ENCODE measurements around the gene TPST2. TPM values are rescaled to one million over a fixed set of nuclear protein-coding genes. Genes with fewer than 3 reads are reported as not detected.

TPST2 gene
- total and polyA plus RNA-seq, 2 of the 4 experiments (the other 2 are of a cell fraction), result 42.5 to 63.6 TPM

DNA sequence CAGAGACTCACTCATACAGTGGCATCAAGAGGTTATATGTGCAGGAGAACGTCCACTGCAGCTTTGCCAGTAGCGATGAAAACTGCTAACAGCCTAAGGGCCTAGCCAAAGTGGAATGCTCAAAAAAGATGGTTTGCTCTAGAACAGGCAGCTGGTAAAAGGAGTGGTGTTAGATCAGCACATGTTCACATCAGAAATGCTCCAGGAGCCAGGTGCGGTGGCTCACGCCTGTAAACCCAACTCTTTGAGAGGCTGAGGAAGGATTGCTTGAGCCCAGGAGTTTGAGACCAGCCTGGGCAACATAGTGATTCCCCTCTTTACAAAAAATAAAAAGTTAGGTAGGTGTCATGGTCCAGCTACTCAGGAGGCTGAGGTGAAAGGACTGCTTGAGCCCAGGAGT lies 67.3 kb downstream of the TPST2 start:
- no peak for DNase-seq
- Histone ChIP-seq H2BK120ac (ENCODE audit: low read depth, low read length) (no peak overlapping the region), H3K27me3 (ENCODE audit: control insufficient read depth, insufficient read depth, low read length) (no peaks in the 10 kb centered on the region), H4K8ac (ENCODE audit: low read depth in 2 of 2, low read length in 2 of 2) (no peak overlapping the region), H2AFZ (replicated peaks; ENCODE audit: low read length, poor library complexity) (no peak overlapping the region), H3K9me3 (ENCODE audit: control insufficient read depth, insufficient read depth, low read length) (no peaks in the 10 kb centered on the region), H2BK15ac (ENCODE audit: low read depth, low read length) (no peak overlapping the region), H2AK9ac (replicated peaks; ENCODE audit: low read depth, low read length, poor library complexity) (no peak overlapping the region), H2BK5ac (ENCODE audit: low read depth, low read length, poor library complexity, severe bottlenecking) (no peak overlapping the region), H4K20me1 (ENCODE audit: insufficient read depth, low read length) (no peaks in the 10 kb centered on the region), H3K56ac (ENCODE audit: extremely low read depth, insufficient read depth, low read length) (no peak overlapping the region), H2AK5ac (ENCODE audit: low read depth, low read length) (no peak overlapping the region), H3K18ac (ENCODE audit: low read depth, low read length) (no peak overlapping the region), H3K4ac (ENCODE audit: low read depth, low read length) (no peak overlapping the region), H3K4me2 (ENCODE audit: low read depth, low read length) (no peak overlapping the region), H3K9me1 (ENCODE audit: insufficient read depth, low read length) (no peaks in the 10 kb centered on the region), H3K14ac (replicated peaks; ENCODE audit: low read depth, low read length) (no peak overlapping the region), H3K9ac (ENCODE audit: low read depth, low read length) (no peak overlapping the region), H3K27ac (ENCODE audit: insufficient read depth, low read length) (no peak overlapping the region), H3K36me3 (ENCODE audit: control insufficient read depth, insufficient read depth, low read length) (peaks cover 11% of the 10 kb centered on the region), H3K4me3 (ENCODE audit: insufficient read depth, low read depth, low read length) (no peak overlapping the region), H3K79me1 (ENCODE audit: low read depth in 1 of 2, low read length in 2 of 2) (no peaks in the 10 kb centered on the region), H2BK20ac (ENCODE audit: low read depth, low read length) (no peak overlapping the region), H4K5ac (ENCODE audit: low read depth, low read length) (no peak overlapping the region), H3K4me1 (ENCODE audit: control insufficient read depth, insufficient read depth, low read length) (no peaks in the 10 kb centered on the region), H4K91ac (ENCODE audit: insufficient read depth, low read depth, low read length) (no peak overlapping the region), H3K23ac (ENCODE audit: low read depth, low read length) (no peak overlapping the region)
- POLR2A ChIA-PET (ENCODE audit: unreplicated experiment), result interaction anchor here (1.0 kb wide), 1 partner anchor 23 kb away, joined by 5 read pairs; no protein-coding TSS in a partner anchor
- in situ Hi-C loops (cut with MboI; ENCODE audit: low sequenced_read_pairs) (no loop called here), dilution Hi-C loops (cut with HindIII; ENCODE audit: low sequenced_read_pairs, unreplicated experiment) (no loop called here), intact Hi-C loops (cut with micrococcal nuclease) (no loop called here)
- TF ChIP-seq, protein P1, sequence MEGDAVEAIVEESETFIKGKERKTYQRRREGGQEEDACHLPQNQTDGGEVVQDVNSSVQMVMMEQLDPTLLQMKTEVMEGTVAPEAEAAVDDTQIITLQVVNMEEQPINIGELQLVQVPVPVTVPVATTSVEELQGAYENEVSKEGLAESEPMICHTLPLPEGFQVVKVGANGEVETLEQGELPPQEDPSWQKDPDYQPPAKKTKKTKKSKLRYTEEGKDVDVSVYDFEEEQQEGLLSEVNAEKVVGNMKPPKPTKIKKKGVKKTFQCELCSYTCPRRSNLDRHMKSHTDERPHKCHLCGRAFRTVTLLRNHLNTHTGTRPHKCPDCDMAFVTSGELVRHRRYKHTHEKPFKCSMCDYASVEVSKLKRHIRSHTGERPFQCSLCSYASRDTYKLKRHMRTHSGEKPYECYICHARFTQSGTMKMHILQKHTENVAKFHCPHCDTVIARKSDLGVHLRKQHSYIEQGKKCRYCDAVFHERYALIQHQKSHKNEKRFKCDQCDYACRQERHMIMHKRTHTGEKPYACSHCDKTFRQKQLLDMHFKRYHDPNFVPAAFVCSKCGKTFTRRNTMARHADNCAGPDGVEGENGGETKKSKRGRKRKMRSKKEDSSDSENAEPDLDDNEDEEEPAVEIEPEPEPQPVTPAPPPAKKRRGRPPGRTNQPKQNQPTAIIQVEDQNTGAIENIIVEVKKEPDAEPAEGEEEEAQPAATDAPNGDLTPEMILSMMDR (conservative IDR thresholded peaks at IDR 0.05; ENCODE audit: low read depth, low read length), result no peak
- TF ChIP-seq RAD21 (IDR thresholded peaks at IDR 0.05; ENCODE audit: low read length), result no peak
- no peak for TF ChIP-seq NFE2L2 (IDR thresholded peaks at IDR 0.05; ENCODE audit: low read depth, low read length)
- TF ChIP-seq MAFK (IDR thresholded peaks at IDR 0.05; ENCODE audit: low read depth, low read length), result no peak
- no peak for TF ChIP-seq BHLHE40 (IDR thresholded peaks at IDR 0.05; ENCODE audit: low read depth, low read length)
- no peak for TF ChIP-seq CEBPB (IDR thresholded peaks at IDR 0.05; ENCODE audit: low read depth, low read length)
- TF ChIP-seq MXI1 (IDR thresholded peaks at IDR 0.05; ENCODE audit: borderline replicate concordance, low read depth, low read length), result no peak
- no peak for TF ChIP-seq CHD1 (IDR thresholded peaks at IDR 0.05; ENCODE audit: low read depth, low read length)
- TF ChIP-seq FOS (IDR thresholded peaks at IDR 0.05; ENCODE audit: low read depth, low read length), result no peak
- no TSS peak for BruUV-seq (replicated peaks)
- CTCF ChIA-PET, result no interaction called here
- no peak for ATAC-seq (ENCODE audit: low read depth)
- WGBS, 2 experiments (ENCODE audit: extremely low coverage in 2 of 2, insufficient read length in 1 of 2), result no CpG with 5 or more reads among the region's 4 CpGs
